H1 (cell line): Measurements from ENCODE around the gene SSBP3. TPM values are rescaled to one million over a fixed set of nuclear protein-coding genes. Genes with fewer than 3 reads are reported as not detected.

Experiments
- CTCF ChIA-PET: fragments of 300-600 bp; sonication (Branson Sonifier 250); formaldehyde crosslinking; loops from one replicate; lab custom pipeline; 2021; ENCODE audit not compliant: partially characterized antibody; lab: Charles Lee
- POLR2A ChIA-PET: fragments of 300-600 bp; sonication (Branson Sonifier 250); formaldehyde crosslinking; loops from one replicate; lab custom pipeline; 2021; ENCODE audit warnings: inconsistent platforms; ENCODE audit not compliant: partially characterized antibody; lab: Charles Lee
- DNase-seq, 2 experiments: peaks; one replicate each; pipeline versions ENCODE4 v3.0.0 to v3.0.0-alpha.2; 2010 to 2022; ENCODE audit warnings: low spot score in 2 of 2, low read depth in 1 of 2, mixed read lengths in 1 of 2
- FAIRE-seq: peaks from 2 replicates; lab custom pipeline; 2011; peaks lifted over from hg19 to GRCh38; lab: Jason Lieb, UNC
- H2AFZ ChIP-seq: 2 replicates; pipeline ENCODE4 v1.8.1; 2012; ENCODE audit warnings: low read length, inconsistent platforms
- H2AK5ac ChIP-seq: 2 replicates; pipeline ENCODE4 v1.6.1; 2013; ENCODE audit warnings: low read depth, low read length
- H2BK120ac ChIP-seq: replicated peaks from 2 replicates; pipeline ENCODE3; 2013; ENCODE audit warnings: low read depth, low read length, inconsistent platforms
- H2BK12ac ChIP-seq: 2 replicates; pipeline ENCODE4 v1.6.1; 2013; ENCODE audit warnings: low read depth, low read length
- H2BK15ac ChIP-seq: 2 replicates; pipeline ENCODE4 v1.6.1; 2013; ENCODE audit warnings: low read length
- H2BK20ac ChIP-seq: 2 replicates; pipeline ENCODE4 v1.6.1; 2013; ENCODE audit warnings: low read length
- H2BK5ac ChIP-seq: 2 replicates; pipeline ENCODE4 v1.6.1; 2013; ENCODE audit warnings: low read depth, low read length
- H3K14ac ChIP-seq: 2 replicates; pipeline ENCODE4 v1.6.1; 2013; ENCODE audit warnings: inconsistent platforms; ENCODE audit not compliant: insufficient read length
- H3K18ac ChIP-seq: 2 replicates; pipeline ENCODE4 v1.6.1; 2013; ENCODE audit warnings: low read length; ENCODE audit errors: extremely low read depth
- H3K23ac ChIP-seq: 2 replicates; pipeline ENCODE4 v1.6.1; 2013; ENCODE audit warnings: inconsistent platforms; ENCODE audit not compliant: insufficient read length
- H3K23me2 ChIP-seq: 2 replicates; pipeline ENCODE4 v1.6.1; 2013; ENCODE audit warnings: low read depth, low read length
- H3K27ac ChIP-seq: 2 replicates; pipeline ENCODE4 v1.6.1; 2011; ENCODE audit warnings: low read depth, low read length, inconsistent platforms
- H3K27me3 ChIP-seq, 4 experiments: replicated peaks in 1 of 4; 1 replicate in 1 of 4; 2 replicates in 3 of 4; pipeline versions ENCODE4 v1.6.1 to v1.8.1; 2011 to 2013; ENCODE audit warnings: low read length in 3 of 4, mild to moderate bottlenecking in 3 of 4, inconsistent platforms in 2 of 4, mixed read lengths in 2 of 4, moderate library complexity in 1 of 4; ENCODE audit not compliant: control insufficient read depth in 3 of 4, insufficient read depth in 3 of 4; ENCODE audit errors: extremely low read depth in 1 of 4
- H3K36me3 ChIP-seq, 4 experiments: 2 replicates each; pipeline versions ENCODE4 v1.6.1 to v1.8.1; 2011 to 2013; ENCODE audit warnings: mild to moderate bottlenecking in 4 of 4, low read length in 3 of 4, moderate library complexity in 2 of 4, control low read depth in 1 of 4, inconsistent platforms in 1 of 4; ENCODE audit not compliant: insufficient read depth in 4 of 4, control insufficient read depth in 2 of 4
- H3K4ac ChIP-seq: replicated peaks from 2 replicates; pipeline ENCODE3; 2013; ENCODE audit warnings: low read length, low read depth, mixed read lengths, inconsistent platforms; ENCODE audit not compliant: insufficient read length
- H3K4me1 ChIP-seq, 4 experiments: replicated peaks in 1 of 4; 1 replicate in 1 of 4; 2 replicates in 3 of 4; pipeline versions ENCODE4 v1.6.1 to v1.8.1; 2011 to 2013; ENCODE audit warnings: low read length in 3 of 4, inconsistent platforms in 2 of 4, mixed read lengths in 1 of 4; ENCODE audit not compliant: insufficient read depth in 4 of 4, control insufficient read depth in 3 of 4
- H3K4me2 ChIP-seq, 2 experiments: 2 replicates each; pipeline versions ENCODE4 v1.6.1 to v1.8.1; 2011 to 2013; ENCODE audit warnings: low read depth in 2 of 2, low read length in 2 of 2, control low read depth in 1 of 2, inconsistent platforms in 1 of 2, mild to moderate bottlenecking in 1 of 2; ENCODE audit not compliant: insufficient read depth in 1 of 2
- H3K4me3 ChIP-seq, 4 experiments: fragments of 200-600, 300-600 bp in 1 of 4; sonication (generic), shearing (Covaris generic), sonication (Bioruptor Twin) in 1 of 4; 2 replicates each; pipeline versions ENCODE4 v1.5.1 to v1.8.1; 2011 to 2016; ENCODE audit warnings: low read length in 4 of 4, low read depth in 3 of 4, control low read depth in 2 of 4, inconsistent platforms in 2 of 4, mild to moderate bottlenecking in 2 of 4, mixed read lengths in 1 of 4, moderate library complexity in 1 of 4; ENCODE audit not compliant: insufficient read depth in 2 of 4; ENCODE audit errors: extremely low read depth in 1 of 4
- H3K56ac ChIP-seq: replicated peaks from 2 replicates; pipeline ENCODE3; 2013; ENCODE audit warnings: low read depth, mild to moderate bottlenecking, mixed read lengths, low read length, inconsistent platforms; ENCODE audit not compliant: insufficient read length
- H3K79me1 ChIP-seq: 2 replicates; pipeline ENCODE4 v1.6.1; 2013; ENCODE audit warnings: low read depth, low read length, control low read depth
- H3K79me2 ChIP-seq, 2 experiments: 2 replicates each; pipeline versions ENCODE4 v1.6.1 to v1.8.1; 2012 to 2013; ENCODE audit warnings: low read length in 2 of 2, mild to moderate bottlenecking in 2 of 2, inconsistent platforms in 1 of 2; ENCODE audit not compliant: insufficient read depth in 2 of 2, control insufficient read depth in 1 of 2
- H3K9ac ChIP-seq, 4 experiments: replicated peaks in 1 of 4; 1 replicate in 1 of 4; 2 replicates in 3 of 4; pipeline versions ENCODE4 v1.6.1 to v1.8.1; 2011 to 2013; ENCODE audit warnings: low read depth in 3 of 4, low read length in 3 of 4, control low read depth in 2 of 4, mild to moderate bottlenecking in 2 of 4, moderate library complexity in 2 of 4, inconsistent platforms in 1 of 4; ENCODE audit errors: extremely low read depth in 1 of 4
- H3K9me3 ChIP-seq, 2 experiments: 2 replicates each; pipeline versions ENCODE4 v1.6.1 to v1.8.1; 2012 to 2013; ENCODE audit warnings: mild to moderate bottlenecking in 2 of 2, moderate library complexity in 2 of 2, control low read depth in 1 of 2, inconsistent platforms in 1 of 2, low read depth in 1 of 2, low read length in 1 of 2, mixed read lengths in 1 of 2; ENCODE audit not compliant: insufficient read depth in 2 of 2
- H4K20me1 ChIP-seq, 2 experiments: replicated peaks in 1 of 2; 2 replicates each; pipeline versions ENCODE3 to v1.8.1; 2011 to 2013; ENCODE audit warnings: inconsistent platforms in 2 of 2, low read length in 2 of 2, mild to moderate bottlenecking in 1 of 2; ENCODE audit not compliant: insufficient read depth in 2 of 2, control insufficient read depth in 1 of 2
- H4K5ac ChIP-seq: 2 replicates; pipeline ENCODE4 v1.6.1; 2013; ENCODE audit warnings: low read length, low read depth, mixed read lengths, inconsistent platforms; ENCODE audit not compliant: insufficient read length
- H4K8ac ChIP-seq: 2 replicates; pipeline ENCODE4 v1.8.0; 2013; ENCODE audit warnings: mild to moderate bottlenecking, moderate library complexity, low read length, inconsistent platforms; ENCODE audit not compliant: insufficient read depth; ENCODE audit errors: extremely low read depth
- H4K91ac ChIP-seq: replicated peaks from 2 replicates; pipeline ENCODE3; 2013; ENCODE audit warnings: low read length, mixed read lengths, inconsistent platforms; ENCODE audit not compliant: insufficient read length
- EGR1 ChIP-seq: IDR thresholded peaks from 2 replicates; pipeline ENCODE4 v1.6.1; 2011; ENCODE audit warnings: low read depth, low read length, borderline replicate concordance
- KDM1A ChIP-seq: fragments of 200-600, 300-600 bp; sonication (generic); IDR thresholded peaks from 2 replicates; pipeline ENCODE4 v1.7.1; 2016; ENCODE audit warnings: mild to moderate bottlenecking, low read length, borderline replicate concordance
- RNF2 ChIP-seq: fragments of 200-900, 300-1000 bp; sonication (generic); IDR thresholded peaks from 2 replicates; pipeline ENCODE4 v1.7.1; 2016; ENCODE audit warnings: borderline replicate concordance, low read depth, mild to moderate bottlenecking, antibody characterized with exemption, low read length; ENCODE audit not compliant: poor library complexity, severe bottlenecking; ENCODE audit errors: missing control alignments
- SP2 ChIP-seq: IDR thresholded peaks from 2 replicates; pipeline ENCODE4 v1.6.1; 2012; ENCODE audit warnings: mild to moderate bottlenecking, low read length, inconsistent platforms
- TAF1 ChIP-seq: IDR thresholded peaks from 2 replicates; pipeline ENCODE4 v1.6.1; 2011; ENCODE audit warnings: mild to moderate bottlenecking, low read depth, low read length
- TBP ChIP-seq: IDR thresholded peaks from 2 replicates; pipeline ENCODE4 v1.6.1; 2011; ENCODE audit warnings: low read depth, low read length, improper control_type of control experiment
- WGBS, 2 experiments: shearing (Covaris generic) in 1 of 2; methylation state at CpG; one replicate each; pipeline versions ENCODE4 v1.1.6 to v1.1.7; 2013 to 2015; ENCODE audit warnings: low lambda C conversion rate in 2 of 2, mixed read lengths in 2 of 2, inconsistent platforms in 1 of 2, low coverage in 1 of 2, missing lambda C conversion rate in 1 of 2; ENCODE audit not compliant: insufficient replicate concordance in 2 of 2, insufficient coverage in 1 of 2, insufficient read length in 1 of 2; ENCODE audit errors: extremely low coverage in 1 of 2, missing lambda C conversion rate in 1 of 2; 5-methylcytosine and 5-hydroxymethylcytosine counted together
- polyA plus RNA-seq, 7 experiments: library from polyadenylated mRNA; depleted of rRNA in 3 of 7; stranded (reverse) in 5 of 7; unstranded in 2 of 7; fragments of >200 nt in 5 of 7; fragments of 200-250 nt in 2 of 7; gene quantifications; 1 replicate in 5 of 7; 2 replicates in 1 of 7; 4 replicates in 1 of 7; pipeline versions ENCODE4 v1.2.1 to v1.2.3, GENCODE V29; 2011 to 2013; ENCODE audit warnings: missing spikeins in 2 of 7, mixed read lengths in 2 of 7
- total RNA-seq: library from RNA; stranded (reverse); fragmentation: NEBNext Ultra II Directional; extraction: Animal tissue kit (Norgen Biotek cat#: 25700); gene quantifications from 2 replicates; pipeline ENCODE4 v1.2.1, GENCODE V29; 2021

Gene SSBP3
- total and polyA plus RNA-seq, 2 of the 8 experiments (the other 6 are each of a cell fraction or from before 2014, with no cell fraction given): 99.7 to 133 TPM

DNA sequence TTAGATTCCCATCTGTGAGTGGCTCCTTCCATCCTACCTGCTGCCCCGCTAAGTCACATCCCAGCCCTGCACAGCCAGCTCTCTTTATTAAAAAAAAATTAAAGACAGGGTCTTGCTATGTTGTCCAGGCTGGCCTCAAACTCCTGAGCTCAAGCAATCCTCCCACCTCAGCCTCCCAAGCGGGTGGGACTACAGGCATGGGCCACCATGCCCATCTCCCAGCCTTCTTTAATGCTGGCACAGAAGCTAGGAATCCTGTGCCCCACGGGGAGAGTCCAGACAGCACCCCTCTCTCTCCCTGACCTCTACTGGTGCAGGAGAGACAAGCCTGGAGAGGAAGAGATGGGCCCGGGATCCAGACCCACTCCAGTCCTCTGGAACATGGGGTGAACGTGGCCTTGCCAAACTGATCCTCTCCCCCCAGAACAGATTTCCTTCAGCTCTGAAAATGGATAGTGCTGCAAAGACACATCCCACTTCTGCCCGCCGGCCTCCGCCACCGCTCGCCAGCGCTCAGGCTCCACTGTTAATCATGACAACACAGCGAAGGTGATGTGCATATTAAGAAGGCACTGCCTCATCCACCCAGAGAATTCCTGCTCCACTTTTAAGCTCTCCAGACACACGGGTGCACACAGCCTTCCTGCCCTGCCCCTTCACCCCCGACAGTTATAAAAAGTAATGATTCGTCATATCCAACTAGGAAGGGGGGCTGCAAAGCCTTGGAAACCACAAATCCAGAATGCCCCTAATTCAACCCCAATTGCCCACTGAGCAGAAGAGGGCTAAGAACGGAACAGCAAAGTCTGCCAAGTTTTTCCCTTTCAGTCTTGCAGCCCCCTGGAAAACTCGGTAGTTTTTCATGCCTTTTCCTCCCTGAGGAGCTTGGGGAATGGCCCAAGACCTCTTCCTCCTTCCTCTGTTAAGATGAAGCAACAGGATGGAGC lies 138.1 kb downstream of the SSBP3 start:
- no peak overlapping the region for H2BK12ac ChIP-seq
- no peak overlapping the region for H2AFZ ChIP-seq
- no peaks in the 10 kb centered on the region for H3K27me3 ChIP-seq
- H3K4me3 ChIP-seq: no peak overlapping the region
- no peaks in the 10 kb centered on the region; a peak in 1 of 8 replicates for H3K36me3 ChIP-seq
- H3K4ac ChIP-seq: no peak overlapping the region
- FAIRE-seq: no peak
- H3K79me2 ChIP-seq: peaks cover 0 to 89% of the 10 kb centered on the region in 2 experiments; a peak in 2 of 4 replicates
- H3K4me2 ChIP-seq: no peak overlapping the region
- H3K18ac ChIP-seq: no peak overlapping the region
- no peak for TF ChIP-seq TBP
- no peak for TF ChIP-seq TAF1
- TF ChIP-seq SP2: no peak
- TF ChIP-seq RNF2: no peak
- no peak for TF ChIP-seq KDM1A
- TF ChIP-seq EGR1: no peak
- H3K23ac ChIP-seq: no peak overlapping the region
- H4K5ac ChIP-seq: no peak overlapping the region
- no peak overlapping the region for H2BK5ac ChIP-seq
- H3K79me1 ChIP-seq: peaks cover 24% of the 10 kb centered on the region
- H2BK15ac ChIP-seq: no peak overlapping the region
- no peak overlapping the region for H3K56ac ChIP-seq
- H4K91ac ChIP-seq: no peak overlapping the region
- H3K9me3 ChIP-seq: no peaks in the 10 kb centered on the region
- CTCF ChIA-PET: interaction anchor here (0.6 to 3.5 kb wide), 15 partner anchors 9 to 372 kb away, joined by 3 to 16 read pairs (median 3); no protein-coding TSS in a partner anchor
- peaks cover 8 to 22% of the 10 kb centered on the region in 2 experiments for H4K20me1 ChIP-seq
- POLR2A ChIA-PET: interaction anchor here (0.9 to 1.3 kb wide), 2 partner anchors 8 to 27 kb away, joined by 3 to 4 read pairs; no protein-coding TSS in a partner anchor
- WGBS, 2 experiments: 91% methylated on average over 17 of the region's 17 CpGs; no CpG with 5 or more reads in 1 of the 2 experiments
- H2BK120ac ChIP-seq: no peak overlapping the region
- H3K14ac ChIP-seq: no peak overlapping the region
- H3K27ac ChIP-seq: no peak overlapping the region
- DNase-seq: no peak
- peaks cover 5 to 7% (median 6%) of the 10 kb centered on the region in 4 experiments for H3K4me1 ChIP-seq
- H4K8ac ChIP-seq: no peak overlapping the region
- H3K23me2 ChIP-seq: no peaks in the 10 kb centered on the region
- no peak overlapping the region for H3K9ac ChIP-seq
- no peak overlapping the region for H2AK5ac ChIP-seq
- H2BK20ac ChIP-seq: no peak overlapping the region
